Stimulated activated CD4-positive, alpha-beta T cell treated with anti-CD3 and anti-CD28 coated beads, Interleukin-2, amount 100 ng/mL, for 4 hours (primary cell): ENCODE results near the gene NFIL3.
"Not testable (repeated sequence)": the region's sequence is repeated elsewhere in the genome, so short reads cannot be mapped to it uniquely, and the experiment has no call there.

Experiments used
- DNase-seq: peaks from one replicate; pipeline ENCODE4 v3.0.0-alpha.2; 2020; ENCODE audit warnings: low read depth

The NFIL3 gene

GRCh38 chr9:91423785-91424402, at the start of gene NFIL3:
Gene NFIL3, minus strand, starts transcription at chr9:91423832. Its CDS starts 13,098 bp downstream, at chr9:91410734.
- DNase-seq, result peak; percentile 45

GRCh38 chr9:91471524-91471923, 47.9 kb upstream of the NFIL3 start:
- DNase-seq, result not testable (repeated sequence)

- DNase-seq, result no peak
Measured at GRCh38 chr9:91465420-91465819, 41.8 kb upstream of the NFIL3 start.

GRCh38 chr9:91458906-91459305, 35.3 kb upstream of the NFIL3 start:
- DNase-seq, result no peak

- DNase-seq, result no peak
Measured at GRCh38 chr9:91452844-91453243, 29.2 kb upstream of the NFIL3 start.

GRCh38 chr9:91451431-91452270, 28.0 kb upstream of the NFIL3 start:
- DNase-seq, result no peak

- DNase-seq, result no peak
Measured at GRCh38 chr9:91445135-91445534, 21.5 kb upstream of the NFIL3 start.

- no peak for DNase-seq
Measured at GRCh38 chr9:91443994-91444392, 20.4 kb upstream of the NFIL3 start.

- no peak for DNase-seq
Measured at GRCh38 chr9:91443321-91443993, 19.8 kb upstream of the NFIL3 start.

GRCh38 chr9:91436841-91437240, 13.2 kb upstream of the NFIL3 start:
- no peak for DNase-seq

GRCh38 chr9:91433180-91433579, 9.5 kb upstream of the NFIL3 start:
- DNase-seq, result no peak

GRCh38 chr9:91431485-91431884, 7.9 kb upstream of the NFIL3 start:
- no peak for DNase-seq

- no peak for DNase-seq
Measured at GRCh38 chr9:91429501-91429900, 5.9 kb upstream of the NFIL3 start.

- no peak for DNase-seq
Measured at GRCh38 chr9:91428927-91429351, 5.3 kb upstream of the NFIL3 start.

- DNase-seq, result no peak
Measured at GRCh38 chr9:91428436-91428835, 4.8 kb upstream of the NFIL3 start.

- DNase-seq, result no peak
Measured at GRCh38 chr9:91427873-91428272, 4.2 kb upstream of the NFIL3 start.

GRCh38 chr9:91426123-91426745, 2.6 kb upstream of the NFIL3 start:
- no peak for DNase-seq

GRCh38 chr9:91425271-91425670, 1.6 kb upstream of the NFIL3 start:
- DNase-seq, result peak; percentile 22

GRCh38 chr9:91424403-91425176, 958 bp upstream of the NFIL3 start:
- DNase-seq, result peak; percentile 68

- peak; percentile 33 for DNase-seq
Measured at GRCh38 chr9:91422758-91423711, 597 bp downstream of the NFIL3 start.
